SK-N-SH treated with all-trans-retinoic acid at 6 μM for 48 hours (cell line): Measurements from ENCODE around the gene GASK1B.

Experiments used
- BACH2 ChIP-seq: fragments of 250-450 bp; sonication (Bioruptor Pico); IDR thresholded peaks from 2 replicates; pipeline ENCODE4 v1.9.0; 2021; ENCODE audit warnings: mild to moderate bottlenecking, borderline replicate concordance
- ESRRG ChIP-seq: fragments of 250-450 bp; sonication (Bioruptor Pico); IDR thresholded peaks from 2 replicates; pipeline ENCODE4 v1.6.1; 2021; ENCODE audit warnings: mild to moderate bottlenecking
- RARB ChIP-seq: fragments of 250-450 bp; sonication (Bioruptor Pico); IDR thresholded peaks from 2 replicates; pipeline ENCODE4 v1.8.0; 2021; ENCODE audit warnings: mild to moderate bottlenecking, moderate library complexity
- SNAI2 ChIP-seq: fragments of 250-450 bp; sonication (Bioruptor Pico); IDR thresholded peaks from 2 replicates; pipeline ENCODE4 v1.5.0; 2020; ENCODE audit warnings: mild to moderate bottlenecking, moderate library complexity
- ZNF565 ChIP-seq: fragments of 450-650 bp; formaldehyde crosslinking; conservative IDR thresholded peaks from 2 replicates; pipeline ENCODE4 v1.5.0; 2020; ENCODE audit warnings: low read depth, mild to moderate bottlenecking, moderate library complexity
- TF ChIP-seq, protein P1 (sequence below): fragments of 250-450 bp; sonication (Bioruptor Pico); IDR thresholded peaks from 2 replicates; pipeline ENCODE4 v1.8.0; 2020; ENCODE audit warnings: mild to moderate bottlenecking, moderate library complexity, borderline replicate concordance
- TF ChIP-seq, protein P2 (sequence below): fragments of 250-450 bp; sonication (Bioruptor Pico); IDR thresholded peaks from 2 replicates; pipeline ENCODE4 v1.5.1; 2020; ENCODE audit warnings: low read depth, mild to moderate bottlenecking, moderate library complexity
- TF ChIP-seq, protein P3 (sequence below): fragments of 250-450 bp; sonication (Bioruptor Pico); IDR thresholded peaks from 2 replicates; pipeline ENCODE4 v1.5.1; 2021; ENCODE audit warnings: mild to moderate bottlenecking, moderate library complexity
- TF ChIP-seq, protein P4 (sequence below): fragments of 250-450 bp; sonication (Bioruptor Pico); IDR thresholded peaks from 2 replicates; pipeline ENCODE4 v1.8.0; 2021; ENCODE audit warnings: low read depth, mild to moderate bottlenecking, moderate library complexity, borderline replicate concordance

DNA sequence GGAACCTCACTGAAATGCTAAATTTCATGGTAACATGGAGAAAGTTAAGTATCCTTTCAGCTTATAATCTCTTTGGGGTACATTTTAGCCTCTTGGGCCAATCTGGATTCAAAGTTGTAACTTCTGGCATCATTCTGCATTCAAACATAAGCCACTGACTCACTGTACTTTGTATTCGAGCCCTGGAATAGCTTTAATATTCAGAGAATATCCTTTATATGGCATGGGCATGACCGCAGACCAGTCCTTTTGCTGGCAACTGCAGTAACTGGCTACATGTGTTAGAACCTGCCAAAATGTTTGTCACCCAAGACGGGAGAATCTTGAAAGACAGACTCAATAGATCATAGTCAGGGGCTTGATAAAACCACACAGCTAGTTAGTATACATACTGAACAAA, 3.3 kb downstream of the GASK1B start:
- TF ChIP-seq, protein P1, sequence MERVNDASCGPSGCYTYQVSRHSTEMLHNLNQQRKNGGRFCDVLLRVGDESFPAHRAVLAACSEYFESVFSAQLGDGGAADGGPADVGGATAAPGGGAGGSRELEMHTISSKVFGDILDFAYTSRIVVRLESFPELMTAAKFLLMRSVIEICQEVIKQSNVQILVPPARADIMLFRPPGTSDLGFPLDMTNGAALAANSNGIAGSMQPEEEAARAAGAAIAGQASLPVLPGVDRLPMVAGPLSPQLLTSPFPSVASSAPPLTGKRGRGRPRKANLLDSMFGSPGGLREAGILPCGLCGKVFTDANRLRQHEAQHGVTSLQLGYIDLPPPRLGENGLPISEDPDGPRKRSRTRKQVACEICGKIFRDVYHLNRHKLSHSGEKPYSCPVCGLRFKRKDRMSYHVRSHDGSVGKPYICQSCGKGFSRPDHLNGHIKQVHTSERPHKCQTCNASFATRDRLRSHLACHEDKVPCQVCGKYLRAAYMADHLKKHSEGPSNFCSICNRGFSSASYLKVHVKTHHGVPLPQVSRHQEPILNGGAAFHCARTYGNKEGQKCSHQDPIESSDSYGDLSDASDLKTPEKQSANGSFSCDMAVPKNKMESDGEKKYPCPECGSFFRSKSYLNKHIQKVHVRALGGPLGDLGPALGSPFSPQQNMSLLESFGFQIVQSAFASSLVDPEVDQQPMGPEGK (CRISPR knock-in tag), result no peak
- TF ChIP-seq ZNF565 (CRISPR knock-in tag) (no peak), RARB (CRISPR knock-in tag) (no peak), BACH2 (CRISPR knock-in tag) (no peak), ESRRG (no peak), SNAI2 (no peak)
- TF ChIP-seq, protein P2, sequence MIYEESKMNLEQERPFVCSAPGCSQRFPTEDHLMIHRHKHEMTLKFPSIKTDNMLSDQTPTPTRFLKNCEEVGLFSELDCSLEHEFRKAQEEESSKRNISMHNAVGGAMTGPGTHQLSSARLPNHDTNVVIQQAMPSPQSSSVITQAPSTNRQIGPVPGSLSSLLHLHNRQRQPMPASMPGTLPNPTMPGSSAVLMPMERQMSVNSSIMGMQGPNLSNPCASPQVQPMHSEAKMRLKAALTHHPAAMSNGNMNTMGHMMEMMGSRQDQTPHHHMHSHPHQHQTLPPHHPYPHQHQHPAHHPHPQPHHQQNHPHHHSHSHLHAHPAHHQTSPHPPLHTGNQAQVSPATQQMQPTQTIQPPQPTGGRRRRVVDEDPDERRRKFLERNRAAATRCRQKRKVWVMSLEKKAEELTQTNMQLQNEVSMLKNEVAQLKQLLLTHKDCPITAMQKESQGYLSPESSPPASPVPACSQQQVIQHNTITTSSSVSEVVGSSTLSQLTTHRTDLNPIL (CRISPR knock-in tag), result no peak
- TF ChIP-seq, protein P3, sequence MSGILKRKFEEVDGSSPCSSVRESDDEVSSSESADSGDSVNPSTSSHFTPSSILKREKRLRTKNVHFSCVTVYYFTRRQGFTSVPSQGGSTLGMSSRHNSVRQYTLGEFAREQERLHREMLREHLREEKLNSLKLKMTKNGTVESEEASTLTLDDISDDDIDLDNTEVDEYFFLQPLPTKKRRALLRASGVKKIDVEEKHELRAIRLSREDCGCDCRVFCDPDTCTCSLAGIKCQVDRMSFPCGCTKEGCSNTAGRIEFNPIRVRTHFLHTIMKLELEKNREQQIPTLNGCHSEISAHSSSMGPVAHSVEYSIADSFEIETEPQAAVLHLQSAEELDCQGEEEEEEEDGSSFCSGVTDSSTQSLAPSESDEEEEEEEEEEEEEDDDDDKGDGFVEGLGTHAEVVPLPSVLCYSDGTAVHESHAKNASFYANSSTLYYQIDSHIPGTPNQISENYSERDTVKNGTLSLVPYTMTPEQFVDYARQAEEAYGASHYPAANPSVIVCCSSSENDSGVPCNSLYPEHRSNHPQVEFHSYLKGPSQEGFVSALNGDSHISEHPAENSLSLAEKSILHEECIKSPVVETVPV (CRISPR knock-in tag), result no peak
- TF ChIP-seq, protein P4, sequence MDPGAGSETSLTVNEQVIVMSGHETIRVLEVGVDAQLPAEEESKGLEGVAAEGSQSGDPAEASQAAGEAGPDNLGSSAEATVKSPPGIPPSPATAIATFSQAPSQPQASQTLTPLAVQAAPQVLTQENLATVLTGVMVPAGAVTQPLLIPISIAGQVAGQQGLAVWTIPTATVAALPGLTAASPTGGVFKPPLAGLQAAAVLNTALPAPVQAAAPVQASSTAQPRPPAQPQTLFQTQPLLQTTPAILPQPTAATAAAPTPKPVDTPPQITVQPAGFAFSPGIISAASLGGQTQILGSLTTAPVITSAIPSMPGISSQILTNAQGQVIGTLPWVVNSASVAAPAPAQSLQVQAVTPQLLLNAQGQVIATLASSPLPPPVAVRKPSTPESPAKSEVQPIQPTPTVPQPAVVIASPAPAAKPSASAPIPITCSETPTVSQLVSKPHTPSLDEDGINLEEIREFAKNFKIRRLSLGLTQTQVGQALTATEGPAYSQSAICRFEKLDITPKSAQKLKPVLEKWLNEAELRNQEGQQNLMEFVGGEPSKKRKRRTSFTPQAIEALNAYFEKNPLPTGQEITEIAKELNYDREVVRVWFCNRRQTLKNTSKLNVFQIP (CRISPR knock-in tag), result no peak
